ENCODE results near the gene VPREB1. TPM values are rescaled to one million over a fixed set of nuclear protein-coding genes. Genes with fewer than 3 reads are reported as not detected.
A peak's percentile ranks its signal among the peaks of the same experiment; 100 is the strongest.
"Not testable (repeated sequence)": the region's sequence is repeated elsewhere in the genome, so short reads cannot be mapped to it uniquely, and the experiment has no call there.

The VPREB1 gene
- total and polyA plus RNA-seq, 2 donors (not counting 1 experiment from before 2014, with no cell fraction given), result not detected

GRCh38 chr22:22262332-22263074 is 17.9 kb downstream of the VPREB1 start:
- H3K27me3 ChIP-seq (ENCODE audit: control insufficient read depth, insufficient read depth, low read length); H3K9me3 ChIP-seq (ENCODE audit: control insufficient read depth, insufficient read depth, low read depth, low read length); H3K4me1 ChIP-seq (ENCODE audit: control insufficient read depth, extremely low read depth, insufficient read depth, low read length); H3K4me2 ChIP-seq (ENCODE audit: extremely low read depth, insufficient read depth, low read length); H3K9ac ChIP-seq (ENCODE audit: insufficient read depth, low read length); H3K4me3 ChIP-seq (replicated peaks in 1 of 4; ENCODE audit: control extremely low read depth in 1 of 4, insufficient read depth in 1 of 4, low read depth in 3 of 4, low read length in 4 of 4); H3K79me2 ChIP-seq (ENCODE audit: control insufficient read depth, insufficient read depth, low read length); H2AFZ ChIP-seq (ENCODE audit: low read length); H3K27ac ChIP-seq (ENCODE audit: insufficient read depth, low read length); H4K20me1 ChIP-seq (ENCODE audit: control insufficient read depth, extremely low read depth, insufficient read depth, low read length); H3K36me3 ChIP-seq (ENCODE audit: control insufficient read depth, insufficient read depth, low read length): not testable (repeated sequence)
- peak; percentile 79 to 81 for DNase-seq (ENCODE audit: low read depth in 2 of 2)

GRCh38 chr22:22263823-22264222 is 19.2 kb downstream of the VPREB1 start:
- H3K9ac ChIP-seq (ENCODE audit: insufficient read depth, low read length); H2AFZ ChIP-seq (ENCODE audit: low read length); H3K4me2 ChIP-seq (ENCODE audit: extremely low read depth, insufficient read depth, low read length); H4K20me1 ChIP-seq (ENCODE audit: control insufficient read depth, extremely low read depth, insufficient read depth, low read length); H3K9me3 ChIP-seq (ENCODE audit: control insufficient read depth, insufficient read depth, low read depth, low read length); H3K4me3 ChIP-seq (replicated peaks in 1 of 4; ENCODE audit: control extremely low read depth in 1 of 4, insufficient read depth in 1 of 4, low read depth in 3 of 4, low read length in 4 of 4); H3K27ac ChIP-seq (ENCODE audit: insufficient read depth, low read length); DNase-seq (ENCODE audit: low read depth in 2 of 2); H3K79me2 ChIP-seq (ENCODE audit: control insufficient read depth, insufficient read depth, low read length); H3K27me3 ChIP-seq (ENCODE audit: control insufficient read depth, insufficient read depth, low read length); H3K4me1 ChIP-seq (ENCODE audit: control insufficient read depth, extremely low read depth, insufficient read depth, low read length); H3K36me3 ChIP-seq (ENCODE audit: control insufficient read depth, insufficient read depth, low read length): not testable (repeated sequence)

GRCh38 chr22:22270036-22270676 is 25.6 kb downstream of the VPREB1 start:
- not testable (repeated sequence) for H3K4me2 ChIP-seq (ENCODE audit: extremely low read depth, insufficient read depth, low read length); H2AFZ ChIP-seq (ENCODE audit: low read length); DNase-seq (ENCODE audit: low read depth in 2 of 2); H3K9ac ChIP-seq (ENCODE audit: insufficient read depth, low read length); H3K36me3 ChIP-seq (ENCODE audit: control insufficient read depth, insufficient read depth, low read length); H3K27ac ChIP-seq (ENCODE audit: insufficient read depth, low read length); H4K20me1 ChIP-seq (ENCODE audit: control insufficient read depth, extremely low read depth, insufficient read depth, low read length); H3K4me3 ChIP-seq (replicated peaks in 1 of 4; ENCODE audit: control extremely low read depth in 1 of 4, insufficient read depth in 1 of 4, low read depth in 3 of 4, low read length in 4 of 4); H3K27me3 ChIP-seq (ENCODE audit: control insufficient read depth, insufficient read depth, low read length); H3K4me1 ChIP-seq (ENCODE audit: control insufficient read depth, extremely low read depth, insufficient read depth, low read length); H3K79me2 ChIP-seq (ENCODE audit: control insufficient read depth, insufficient read depth, low read length); H3K9me3 ChIP-seq (ENCODE audit: control insufficient read depth, insufficient read depth, low read depth, low read length)

GRCh38 chr22:22277423-22277822 is 32.8 kb downstream of the VPREB1 start:
- H2AFZ ChIP-seq (ENCODE audit: low read length); H3K36me3 ChIP-seq (ENCODE audit: control insufficient read depth, insufficient read depth, low read length); H3K9ac ChIP-seq (ENCODE audit: insufficient read depth, low read length); H3K4me2 ChIP-seq (ENCODE audit: extremely low read depth, insufficient read depth, low read length); H3K9me3 ChIP-seq (ENCODE audit: control insufficient read depth, insufficient read depth, low read depth, low read length); H4K20me1 ChIP-seq (ENCODE audit: control insufficient read depth, extremely low read depth, insufficient read depth, low read length); H3K27me3 ChIP-seq (ENCODE audit: control insufficient read depth, insufficient read depth, low read length); H3K4me3 ChIP-seq (replicated peaks in 1 of 4; ENCODE audit: control extremely low read depth in 1 of 4, insufficient read depth in 1 of 4, low read depth in 3 of 4, low read length in 4 of 4); H3K4me1 ChIP-seq (ENCODE audit: control insufficient read depth, extremely low read depth, insufficient read depth, low read length); H3K79me2 ChIP-seq (ENCODE audit: control insufficient read depth, insufficient read depth, low read length); DNase-seq (ENCODE audit: low read depth in 2 of 2); H3K27ac ChIP-seq (ENCODE audit: insufficient read depth, low read length): not testable (repeated sequence)

- H3K27ac ChIP-seq (ENCODE audit: insufficient read depth, low read length); H3K36me3 ChIP-seq (ENCODE audit: control insufficient read depth, insufficient read depth, low read length): not testable (repeated sequence)
Measured at GRCh38 chr22:22284962-22285756, 40.6 kb downstream of the VPREB1 start.

GRCh38 chr22:22286390-22287105 is 42.0 kb downstream of the VPREB1 start:
- H3K4me1 ChIP-seq (ENCODE audit: control insufficient read depth, extremely low read depth, insufficient read depth, low read length); H3K9ac ChIP-seq (ENCODE audit: insufficient read depth, low read length); H4K20me1 ChIP-seq (ENCODE audit: control insufficient read depth, extremely low read depth, insufficient read depth, low read length); H3K4me3 ChIP-seq (replicated peaks in 1 of 4; ENCODE audit: control extremely low read depth in 1 of 4, insufficient read depth in 1 of 4, low read depth in 3 of 4, low read length in 4 of 4); H3K27ac ChIP-seq (ENCODE audit: insufficient read depth, low read length); H3K79me2 ChIP-seq (ENCODE audit: control insufficient read depth, insufficient read depth, low read length); H3K36me3 ChIP-seq (ENCODE audit: control insufficient read depth, insufficient read depth, low read length); H3K27me3 ChIP-seq (ENCODE audit: control insufficient read depth, insufficient read depth, low read length); DNase-seq (ENCODE audit: low read depth in 2 of 2); H2AFZ ChIP-seq (ENCODE audit: low read length); H3K4me2 ChIP-seq (ENCODE audit: extremely low read depth, insufficient read depth, low read length); H3K9me3 ChIP-seq (ENCODE audit: control insufficient read depth, insufficient read depth, low read depth, low read length): not testable (repeated sequence)

More at GRCh38 chr22:22284962-22285756, 40.6 kb downstream of the VPREB1 start:
- not testable (repeated sequence) for H4K20me1 ChIP-seq (ENCODE audit: control insufficient read depth, extremely low read depth, insufficient read depth, low read length); H3K79me2 ChIP-seq (ENCODE audit: control insufficient read depth, insufficient read depth, low read length); H3K27me3 ChIP-seq (ENCODE audit: control insufficient read depth, insufficient read depth, low read length); H3K4me2 ChIP-seq (ENCODE audit: extremely low read depth, insufficient read depth, low read length); H3K9me3 ChIP-seq (ENCODE audit: control insufficient read depth, insufficient read depth, low read depth, low read length); H3K4me1 ChIP-seq (ENCODE audit: control insufficient read depth, extremely low read depth, insufficient read depth, low read length); H2AFZ ChIP-seq (ENCODE audit: low read length); DNase-seq (ENCODE audit: low read depth in 2 of 2); H3K4me3 ChIP-seq (replicated peaks in 1 of 4; ENCODE audit: control extremely low read depth in 1 of 4, insufficient read depth in 1 of 4, low read depth in 3 of 4, low read length in 4 of 4); H3K9ac ChIP-seq (ENCODE audit: insufficient read depth, low read length)

Data from fibroblast of lung (primary cell).